ENCODE results near the gene EDC3.
"Not testable (repeated sequence)": the region's sequence is repeated elsewhere in the genome, so short reads cannot be mapped to it uniquely, and the experiment has no call there.

Gene EDC3

DNA sequence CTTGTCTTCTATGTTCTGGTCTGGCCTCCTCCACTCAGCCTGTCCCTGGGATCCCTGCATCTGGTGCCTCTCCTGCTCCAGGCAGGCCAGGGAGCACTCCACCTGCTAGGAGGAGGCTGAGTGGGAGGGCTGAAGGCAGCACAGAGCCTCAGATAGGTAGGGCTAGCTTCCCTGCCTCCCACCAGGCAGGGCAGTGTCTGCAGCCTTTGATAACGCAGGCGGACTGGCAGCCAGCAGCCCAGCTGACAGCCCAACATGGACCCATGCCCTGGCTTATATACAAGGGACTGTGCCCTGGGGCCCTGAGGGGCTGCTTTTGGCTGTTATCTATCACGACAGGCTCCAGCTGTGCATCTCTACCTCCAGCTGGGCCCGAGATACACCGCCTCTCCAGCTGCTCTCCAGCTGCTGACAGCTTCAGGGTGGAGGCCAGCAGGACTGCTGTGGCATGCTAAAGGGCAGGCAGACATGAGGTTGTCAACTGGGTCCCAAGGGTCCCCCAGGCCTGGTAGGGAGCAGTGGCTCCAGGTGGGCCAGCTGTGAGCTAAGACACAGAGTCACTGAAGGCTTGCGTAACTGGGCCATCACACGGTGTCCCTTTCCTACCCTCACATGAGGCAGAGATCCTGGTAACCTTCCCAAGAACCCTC is 85.4 kb downstream of the EDC3 start:
- no peak for DNase-seq (ENCODE audit: low read depth)

- DNase-seq (ENCODE audit: low read depth), result no peak
These were observed 85.9 kb downstream of the EDC3 start for GRCh38 chr15:74609938-74610301.

DNA sequence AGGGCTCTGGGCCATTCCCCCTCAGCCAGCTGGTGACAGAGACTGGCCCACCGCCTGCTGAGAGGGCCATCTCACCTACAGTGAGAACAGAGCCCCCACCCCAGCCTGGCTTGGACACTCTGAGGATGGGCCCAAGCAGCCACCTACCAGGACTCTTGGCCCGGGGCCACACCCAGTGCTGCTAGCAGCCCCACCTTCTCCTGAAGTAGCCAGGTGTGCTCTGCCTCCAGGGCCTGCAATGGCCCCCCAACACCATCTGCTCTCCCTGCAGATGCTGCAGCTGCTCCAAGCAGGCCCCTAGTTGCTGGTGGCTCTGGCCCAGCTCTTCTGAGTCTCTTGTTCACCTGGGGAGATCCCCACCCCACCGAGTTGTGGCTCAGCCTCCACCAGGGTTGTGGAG is 87.0 kb downstream of the EDC3 start:
- DNase-seq (ENCODE audit: low read depth), result no peak

DNA sequence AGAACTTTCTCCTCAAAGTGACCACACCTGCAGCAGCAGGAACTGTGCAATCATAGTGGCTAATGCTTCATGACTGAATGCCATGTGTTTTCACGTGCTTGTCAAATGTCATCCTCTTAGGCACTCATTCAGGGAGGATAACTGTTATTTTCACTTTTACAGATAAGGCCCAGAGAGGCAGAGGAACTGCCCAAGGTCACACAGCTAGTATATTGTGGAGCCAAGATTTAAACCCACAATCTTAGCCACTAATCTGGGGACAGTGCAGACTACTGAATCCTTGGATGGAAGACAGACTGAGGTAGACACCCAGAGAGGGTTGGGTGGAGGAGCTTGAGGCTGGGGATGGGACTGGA is 90.1 kb downstream of the EDC3 start:
- DNase-seq (ENCODE audit: low read depth), result no peak

GRCh38 chr15:74604983-74605794 is 90.6 kb downstream of the EDC3 start:
- peak; percentile 15 for DNase-seq (ENCODE audit: low read depth)

DNA sequence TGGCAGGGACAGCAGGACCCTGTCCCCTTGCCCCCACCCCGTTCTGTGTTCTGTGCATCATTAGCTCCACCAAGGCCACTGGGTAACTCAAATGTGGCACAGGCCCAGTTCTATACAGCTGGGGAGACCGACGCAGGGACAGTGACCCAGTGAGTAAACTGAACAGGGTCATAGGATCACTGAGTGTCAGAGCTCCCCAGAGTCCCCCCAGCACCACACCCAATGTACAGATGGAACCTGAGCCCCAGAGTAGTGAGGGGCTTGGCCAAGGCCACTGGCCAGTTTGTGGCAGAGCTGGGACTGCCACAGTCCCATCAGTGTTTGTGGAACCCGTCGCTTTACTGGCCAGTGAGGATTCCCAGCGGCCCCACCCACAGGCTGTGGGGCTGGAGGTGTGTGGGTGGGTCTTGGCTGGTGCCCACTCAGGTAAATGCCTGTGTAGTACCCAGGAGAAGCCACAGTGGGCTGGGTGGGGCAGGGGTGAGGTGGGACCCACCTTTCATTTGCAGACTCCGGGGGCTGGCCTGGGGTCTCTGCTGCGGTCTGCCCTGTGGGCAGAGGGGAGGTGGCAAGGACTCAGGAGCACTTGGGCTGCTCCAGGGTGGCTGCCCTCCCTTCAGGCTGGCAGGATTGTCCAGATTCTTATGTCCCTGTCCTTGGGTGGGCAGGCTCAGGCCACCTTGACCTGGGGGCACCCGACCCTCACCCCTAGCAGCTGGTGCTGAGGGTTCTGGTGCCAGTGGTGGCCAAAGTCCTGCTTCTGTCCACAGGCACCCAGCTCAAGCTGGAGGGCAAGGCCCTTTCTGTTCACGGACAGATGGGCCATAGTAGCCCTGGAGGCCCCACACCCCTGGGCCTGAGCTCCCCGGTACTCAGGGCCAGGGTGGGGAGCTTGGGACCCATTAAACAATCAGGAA is 91.8 kb downstream of the EDC3 start:
- no peak for DNase-seq (ENCODE audit: low read depth)

DNA sequence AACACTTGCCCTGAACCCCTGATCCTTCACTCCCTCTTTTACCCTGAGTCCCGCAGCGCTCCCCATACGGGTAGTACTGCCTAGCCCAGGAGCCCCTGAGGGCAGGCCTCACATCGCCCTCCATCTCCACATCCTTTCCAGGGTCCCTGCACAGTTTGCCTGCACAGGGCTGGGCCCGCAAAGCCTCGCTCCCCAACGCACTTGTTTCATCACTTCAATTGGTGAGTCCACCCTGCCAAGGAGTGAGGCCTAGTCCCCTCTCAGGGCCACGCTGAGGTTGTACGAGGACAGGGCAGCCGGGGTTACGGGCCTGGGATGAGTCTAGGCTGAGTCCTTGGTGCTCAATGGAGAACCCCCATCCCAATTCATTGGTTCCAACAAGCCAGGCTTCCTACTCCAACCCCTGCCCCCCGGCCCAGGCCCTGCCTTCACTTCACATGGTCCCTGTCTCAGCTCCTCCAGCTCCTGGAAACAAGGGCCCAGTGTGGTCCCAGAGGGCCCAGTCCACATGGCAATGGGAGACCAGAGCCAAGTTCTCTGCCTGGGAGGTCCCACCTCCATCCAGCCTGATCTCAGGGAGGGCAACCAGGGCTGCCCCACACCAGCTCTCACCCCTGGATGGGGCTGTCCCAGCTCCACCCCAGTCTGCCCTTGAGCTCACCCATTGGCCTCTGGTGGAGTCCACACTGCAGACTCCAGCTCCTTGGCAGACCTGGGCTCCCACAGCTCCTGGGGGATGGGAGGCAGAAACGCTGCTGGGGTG is 92.6 kb downstream of the EDC3 start:
- no peak for DNase-seq (ENCODE audit: low read depth)

DNA sequence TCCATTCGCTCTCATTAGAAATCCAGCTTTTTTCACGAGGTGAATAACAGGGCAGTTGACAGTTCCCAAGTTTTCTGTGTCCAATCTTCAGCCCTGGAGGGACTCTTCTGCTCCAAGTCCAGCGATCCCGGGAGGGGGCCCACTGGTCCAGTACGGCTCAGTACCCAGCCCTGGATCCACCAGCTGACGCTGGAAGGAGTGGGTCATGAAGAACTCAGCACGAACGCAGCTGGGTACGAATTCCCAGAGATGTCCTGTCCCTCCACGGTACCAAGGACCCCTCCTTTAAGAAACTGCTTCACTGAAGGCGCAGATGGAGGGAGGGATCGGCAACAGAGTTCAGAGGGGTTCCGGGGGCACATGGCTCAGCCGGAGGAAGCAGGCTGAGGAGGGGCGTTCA is 96.7 kb downstream of the EDC3 start:
- no peak for DNase-seq (ENCODE audit: low read depth)

GRCh38 chr15:74598126-74598842 is 97.5 kb downstream of the EDC3 start:
- DNase-seq (ENCODE audit: low read depth), result peak; percentile 89

- DNase-seq (ENCODE audit: low read depth), result not testable (repeated sequence)
These were observed 98.6 kb downstream of the EDC3 start for GRCh38 chr15:74597146-74597705.

DNA sequence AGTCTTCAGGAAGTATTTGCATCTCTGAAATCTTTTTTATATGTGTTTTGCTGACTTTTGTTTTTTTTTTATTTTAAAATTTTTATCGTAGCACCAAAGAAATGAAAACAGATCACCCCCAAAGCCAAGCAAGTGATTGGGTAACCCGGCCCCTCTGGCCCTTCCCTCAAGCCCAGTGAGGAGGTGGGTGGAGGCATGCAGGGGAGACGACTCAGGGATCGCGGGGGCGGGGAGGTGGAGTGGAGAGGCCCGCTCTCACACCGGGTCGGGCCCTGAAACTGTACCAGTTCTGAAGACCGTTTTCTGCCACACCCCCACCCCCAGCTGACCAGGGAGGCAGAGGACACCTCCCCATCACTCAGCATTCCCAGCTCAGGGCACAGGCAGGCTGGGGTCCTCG is 99.1 kb downstream of the EDC3 start:
- DNase-seq (ENCODE audit: low read depth), result not testable (repeated sequence)

GRCh38 chr15:74595271-74595670 is 100.6 kb downstream of the EDC3 start:
- DNase-seq (ENCODE audit: low read depth), result no peak

- no peak for DNase-seq (ENCODE audit: low read depth)
These were observed 101.4 kb downstream of the EDC3 start for GRCh38 chr15:74594455-74594854.

GRCh38 chr15:74593122-74593521 is 102.7 kb downstream of the EDC3 start:
- DNase-seq (ENCODE audit: low read depth), result no peak

- no peak for DNase-seq (ENCODE audit: low read depth)
These were observed 103.6 kb downstream of the EDC3 start for GRCh38 chr15:74592222-74592621.

- peak; percentile 56 for DNase-seq (ENCODE audit: low read depth)
These were observed 106.0 kb downstream of the EDC3 start for GRCh38 chr15:74589826-74590225.

DNA sequence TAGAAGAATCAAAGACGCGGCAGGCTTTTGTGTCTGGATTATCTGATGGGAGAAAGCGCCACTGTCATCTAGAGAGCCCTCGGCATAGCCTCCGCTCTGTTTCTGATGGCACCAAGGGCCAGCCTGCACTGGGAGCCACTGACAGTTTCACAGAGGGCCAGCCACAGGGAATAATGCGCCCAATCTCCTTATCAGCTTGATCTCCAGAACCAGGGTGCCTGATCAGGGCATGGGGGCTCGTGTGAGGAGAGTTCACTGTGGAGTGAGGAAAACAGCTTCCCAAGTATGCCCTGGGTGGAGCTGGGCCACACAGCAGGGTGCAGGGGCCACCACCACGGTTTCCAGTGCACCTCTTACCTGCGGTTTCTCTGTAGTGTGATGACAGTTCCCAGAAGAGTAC is 110.0 kb downstream of the EDC3 start:
- DNase-seq (ENCODE audit: low read depth), result no peak

GRCh38 chr15:74585191-74585590 is 110.6 kb downstream of the EDC3 start:
- DNase-seq (ENCODE audit: low read depth), result no peak

- DNase-seq (ENCODE audit: low read depth), result no peak
These were observed 111.0 kb downstream of the EDC3 start for GRCh38 chr15:74584779-74585178.

GRCh38 chr15:74584204-74584603 is 111.6 kb downstream of the EDC3 start:
- DNase-seq (ENCODE audit: low read depth), result no peak

Measured in EH (cell line).